Measurements from ENCODE around the gene KCNN1.

Gene KCNN1

GRCh38 chr19:17957885-17958284 lies 9.0 kb upstream of the KCNN1 start:
- H3K9ac ChIP-seq, result no peak overlapping the region
- no peaks in the 10 kb centered on the region for H4K20me1 ChIP-seq (ENCODE audit: insufficient read depth)
- TF ChIP-seq CTCF (conservative IDR thresholded peaks at IDR 0.05; ENCODE audit: low read depth, low read length), result no peak
- no peak overlapping the region for H3K4me2 ChIP-seq
- H3K4me3 ChIP-seq (IDR thresholded peaks at IDR 0.05; ENCODE audit: insufficient read depth, low read depth, low read length), result no peak overlapping the region
- H3K27ac ChIP-seq, result no peak overlapping the region
- H3K79me2 ChIP-seq (ENCODE audit: insufficient read depth, low read depth), result no peaks in the 10 kb centered on the region
- H3K4me1 ChIP-seq (ENCODE audit: low read depth, poor library complexity, severe bottlenecking), result peaks cover 3% of the 10 kb centered on the region
- H3K27me3 ChIP-seq (ENCODE audit: insufficient read depth, low read depth), result peaks cover 73% of the 10 kb centered on the region
- H3K36me3 ChIP-seq (ENCODE audit: insufficient read depth), result no peaks in the 10 kb centered on the region
- no peak overlapping the region for H2AFZ ChIP-seq (ENCODE audit: low read depth)

GRCh38 chr19:17963936-17964691 lies 2.8 kb upstream of the KCNN1 start:
- H3K9ac ChIP-seq, result no peak overlapping the region
- no peak overlapping the region for H3K4me2 ChIP-seq
- H4K20me1 ChIP-seq (ENCODE audit: insufficient read depth), result no peaks in the 10 kb centered on the region
- peaks cover 74% of the 10 kb centered on the region for H3K27me3 ChIP-seq (ENCODE audit: insufficient read depth, low read depth)
- no peak for TF ChIP-seq CTCF (conservative IDR thresholded peaks at IDR 0.05; ENCODE audit: low read depth, low read length)
- no peak overlapping the region for H3K4me3 ChIP-seq (IDR thresholded peaks at IDR 0.05; ENCODE audit: insufficient read depth, low read depth, low read length)
- no peak overlapping the region for H3K27ac ChIP-seq
- no peaks in the 10 kb centered on the region for H3K79me2 ChIP-seq (ENCODE audit: insufficient read depth, low read depth)
- no peak overlapping the region for H2AFZ ChIP-seq (ENCODE audit: low read depth)
- no peaks in the 10 kb centered on the region for H3K4me1 ChIP-seq (ENCODE audit: low read depth, poor library complexity, severe bottlenecking)
- H3K36me3 ChIP-seq (ENCODE audit: insufficient read depth), result no peaks in the 10 kb centered on the region

- no peak for TF ChIP-seq CTCF (conservative IDR thresholded peaks at IDR 0.05; ENCODE audit: low read depth, low read length)
- Histone ChIP-seq H3K4me3 (IDR thresholded peaks at IDR 0.05; ENCODE audit: insufficient read depth, low read depth, low read length) (no peak overlapping the region), H4K20me1 (ENCODE audit: insufficient read depth) (no peaks in the 10 kb centered on the region), H3K79me2 (ENCODE audit: insufficient read depth, low read depth) (no peaks in the 10 kb centered on the region), H3K4me2 (no peak overlapping the region), H3K4me1 (ENCODE audit: low read depth, poor library complexity, severe bottlenecking) (no peaks in the 10 kb centered on the region), H2AFZ (ENCODE audit: low read depth) (no peak overlapping the region), H3K36me3 (ENCODE audit: insufficient read depth) (no peaks in the 10 kb centered on the region), H3K9ac (no peak overlapping the region), H3K27ac (no peak overlapping the region), H3K27me3 (ENCODE audit: insufficient read depth, low read depth) (peaks cover 77% of the 10 kb centered on the region)
These were observed 1.4 kb upstream of the KCNN1 start for GRCh38 chr19:17965370-17966128.

GRCh38 chr19:17966129-17966483 lies 801 bp upstream of the KCNN1 start:
- H3K27me3 ChIP-seq (ENCODE audit: insufficient read depth, low read depth), result peaks cover 73% of the 10 kb centered on the region
- TF ChIP-seq CTCF (conservative IDR thresholded peaks at IDR 0.05; ENCODE audit: low read depth, low read length), result no peak
- no peaks in the 10 kb centered on the region for H3K79me2 ChIP-seq (ENCODE audit: insufficient read depth, low read depth)
- H3K4me3 ChIP-seq (IDR thresholded peaks at IDR 0.05; ENCODE audit: insufficient read depth, low read depth, low read length), result no peak overlapping the region
- no peaks in the 10 kb centered on the region for H3K4me1 ChIP-seq (ENCODE audit: low read depth, poor library complexity, severe bottlenecking)
- no peak overlapping the region for H2AFZ ChIP-seq (ENCODE audit: low read depth)
- H3K27ac ChIP-seq, result no peak overlapping the region
- no peaks in the 10 kb centered on the region for H3K36me3 ChIP-seq (ENCODE audit: insufficient read depth)
- no peaks in the 10 kb centered on the region for H4K20me1 ChIP-seq (ENCODE audit: insufficient read depth)
- no peak overlapping the region for H3K9ac ChIP-seq
- H3K4me2 ChIP-seq, result no peak overlapping the region

Data from KMS-11 (cell line).